Omental fat pad (tissue), 4 donors: Measurements from ENCODE around the gene FAS. TPM values are rescaled to one million over a fixed set of nuclear protein-coding genes. Genes with fewer than 3 reads are reported as not detected.

Experiments
- ATAC-seq: fragments of 150-250 bp; one replicate; pipeline ENCODE4 v1.9.1; 2016; ENCODE audit warnings: mild to moderate bottlenecking, moderate library complexity; ENCODE audit not compliant: low FRiP score
- DNase-seq: peaks from one replicate; pipeline ENCODE4 v3.0.0-alpha.2; 2019; ENCODE audit warnings: low spot score
- CTCF ChIP-seq, 3 donors: fragments of 450-650 bp; IDR thresholded peaks; one replicate each; pipeline ENCODE4 v1.5.1; 2016 to 2017; ENCODE audit warnings: antibody characterized with exemption in 3 of 3, mild to moderate bottlenecking in 3 of 3, moderate library complexity in 2 of 3
- total RNA-seq, 4 donors: library from RNA; depleted of rRNA; stranded (reverse); fragments of >200 nt; gene quantifications; one replicate each; pipeline ENCODE4 v1.1.0, GENCODE V29; 2016

FAS gene
- total RNA-seq, 4 donors from 2014 or later = 23.3 to 92.5 (median 46.7) TPM

DNA sequence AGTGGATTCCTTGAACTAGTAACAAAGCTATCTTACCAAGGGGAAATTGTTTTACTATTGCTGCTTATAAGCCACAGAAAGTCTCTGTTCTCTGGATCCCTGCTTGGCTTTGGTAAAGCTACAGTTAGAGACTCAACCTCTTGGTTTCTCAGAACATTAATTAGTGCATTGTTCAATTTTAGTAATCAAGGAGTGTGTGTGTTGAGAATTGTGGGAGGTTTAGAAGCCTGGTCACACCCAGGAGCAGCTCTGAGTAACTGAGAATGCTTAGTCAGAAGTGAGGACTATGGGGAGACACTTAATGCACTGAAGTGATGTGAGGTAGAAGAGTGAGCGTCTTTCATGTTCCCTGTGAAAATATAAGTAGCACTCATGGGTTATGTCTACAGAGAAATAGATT lies 29.8 kb upstream of the FAS start:
- no peak for ATAC-seq
- no peak for TF ChIP-seq CTCF (IDR thresholded peaks at IDR 0.05)

DNA sequence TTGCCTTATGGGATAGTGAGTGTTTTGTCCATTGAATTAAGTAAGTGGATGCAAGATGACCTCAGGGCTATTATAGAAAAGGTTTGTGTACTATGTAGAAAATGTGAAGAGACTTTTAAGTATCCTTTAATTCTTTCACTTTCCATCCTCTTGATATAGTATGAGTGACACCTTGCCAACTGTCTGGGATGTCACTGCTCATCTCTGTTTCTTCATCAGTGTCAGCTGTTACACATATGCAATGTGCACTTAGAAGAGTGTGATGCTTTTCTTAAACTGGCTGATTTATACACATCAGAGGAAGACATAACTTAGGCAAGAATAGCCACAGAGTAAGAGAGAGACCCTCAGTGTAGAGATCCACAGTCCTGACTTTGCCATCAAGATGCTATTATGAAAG lies 29.3 kb upstream of the FAS start:
- ATAC-seq (no peak), DNase-seq (no peak)
- no peak for TF ChIP-seq CTCF (IDR thresholded peaks at IDR 0.05)

More for the DNA sequence above, 29.8 kb upstream of the FAS start:
- DNase-seq = no peak

- ATAC-seq = no peak
Observed at GRCh38 chr10:88962336-88962735, 28.3 kb upstream of the FAS start.

DNA sequence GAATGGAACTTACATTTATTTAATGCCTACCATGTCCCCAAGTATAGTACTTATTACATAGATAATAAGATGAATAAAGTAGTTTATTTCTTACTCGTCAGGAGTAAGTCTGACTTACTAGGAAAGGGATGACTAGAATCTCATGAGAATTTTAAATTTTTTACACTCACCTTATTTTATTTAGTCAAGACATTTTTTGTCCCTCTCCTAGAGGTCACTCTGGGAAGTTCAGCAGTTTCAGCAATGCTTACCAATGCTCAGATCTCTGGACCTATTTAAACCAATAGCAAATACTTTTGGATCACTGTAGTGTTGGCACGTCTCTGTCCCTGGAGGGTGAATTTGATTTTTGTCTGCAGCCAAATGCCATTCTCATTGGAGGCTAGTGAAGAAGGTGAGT lies 27.3 kb upstream of the FAS start:
- ATAC-seq (no peak), DNase-seq (no peak)
- no peak for TF ChIP-seq CTCF (IDR thresholded peaks at IDR 0.05)

More at GRCh38 chr10:88962336-88962735, 28.3 kb upstream of the FAS start:
- DNase-seq = no peak
- no peak for TF ChIP-seq CTCF (IDR thresholded peaks at IDR 0.05)

DNA sequence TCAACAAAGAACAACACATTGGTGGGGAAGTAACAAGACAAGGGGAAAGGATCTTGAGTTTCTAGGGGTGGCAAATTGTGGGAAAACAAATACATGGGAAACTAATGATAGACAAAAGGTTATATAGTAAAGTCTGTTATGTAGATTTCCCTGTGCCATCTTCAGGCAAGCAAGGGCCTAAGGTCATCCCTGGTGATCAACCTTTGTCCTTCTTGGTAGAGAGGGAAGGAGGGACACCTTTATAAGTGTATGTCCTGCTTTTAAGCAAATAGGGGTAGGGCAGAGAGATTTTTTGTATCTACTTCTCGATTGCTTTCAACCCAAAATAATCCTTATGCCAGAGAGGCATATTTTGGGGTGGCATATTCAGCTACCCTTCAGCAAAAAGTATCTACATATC lies 26.2 kb upstream of the FAS start:
- DNase-seq (no peak), ATAC-seq (no peak)
- no peak for TF ChIP-seq CTCF (IDR thresholded peaks at IDR 0.05)

DNA sequence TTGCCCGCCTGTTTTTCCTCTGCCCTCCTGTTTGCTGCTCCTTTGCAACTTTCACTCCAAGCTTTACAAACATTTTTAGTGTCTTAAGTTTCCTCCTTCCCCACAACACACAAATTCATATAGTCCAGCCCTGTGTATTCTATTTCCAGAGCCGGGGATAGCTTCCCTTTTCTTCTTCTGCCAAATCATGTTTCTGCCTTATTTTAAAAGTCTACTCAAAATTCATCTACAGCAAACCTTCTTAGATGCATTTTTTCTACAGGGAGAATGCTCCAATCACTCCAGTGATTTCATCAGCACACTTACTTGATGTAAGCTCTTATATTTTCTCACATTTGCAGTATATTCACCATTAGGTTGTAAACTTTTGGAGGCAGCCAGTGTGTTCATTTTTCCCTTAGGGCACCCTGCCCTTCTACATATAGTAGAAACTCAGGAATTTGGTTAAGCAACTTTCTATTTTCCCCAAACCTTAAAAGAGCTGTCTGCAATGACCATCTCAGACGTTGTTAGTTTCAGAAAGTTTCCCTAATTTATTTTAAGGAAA lies 25.7 kb upstream of the FAS start:
- no peak for DNase-seq
- no peak for TF ChIP-seq CTCF (IDR thresholded peaks at IDR 0.05)
- ATAC-seq = no peak

GRCh38 chr10:88966797-88967196 lies 23.8 kb upstream of the FAS start:
- TF ChIP-seq CTCF (IDR thresholded peaks at IDR 0.05) = no peak
- ATAC-seq (no peak), DNase-seq (no peak)
